Sigmoid colon (tissue), 4 donors: ENCODE results near the gene SDK1.

Experiments used
- CTCF ChIP-seq, 4 experiments: fragments of 450-650 bp in 3 of 4; fragments of 200-600 bp in 1 of 4; IDR thresholded peaks; one replicate each; pipeline ENCODE4 v1.5.1; 2016 to 2019; ENCODE audit warnings: antibody characterized with exemption in 4 of 4, mild to moderate bottlenecking in 3 of 4, moderate library complexity in 2 of 4
- POLR2AphosphoS5 ChIP-seq, 4 donors: sonication (generic); formaldehyde crosslinking; IDR thresholded peaks; one replicate each; pipeline ENCODE4 v1.6.1; 2017; ENCODE audit warnings: antibody characterized with exemption in 4 of 4

- TF ChIP-seq CTCF (IDR thresholded peaks at IDR 0.05) (no peak), POLR2AphosphoS5 (IDR thresholded peaks at IDR 0.05) (no peak)
These were observed 910.2 kb downstream of the SDK1 start for GRCh38 chr7:4211261-4211660.
